Smooth muscle cell of the coronary artery (primary cell): ENCODE data around the gene ACMSD. TPM values are rescaled to one million over a fixed set of nuclear protein-coding genes. Genes with fewer than 3 reads are reported as not detected.

Experiments used
- total RNA-seq: library from RNA; depleted of rRNA; stranded (reverse); fragments of >200 nt; gene quantifications from 2 replicates; pipeline ENCODE4 v1.2.3, GENCODE V29; 2014; ENCODE audit warnings: low replicate concordance

Gene ACMSD
- not detected in 2 replicates for total RNA-seq

DNA sequence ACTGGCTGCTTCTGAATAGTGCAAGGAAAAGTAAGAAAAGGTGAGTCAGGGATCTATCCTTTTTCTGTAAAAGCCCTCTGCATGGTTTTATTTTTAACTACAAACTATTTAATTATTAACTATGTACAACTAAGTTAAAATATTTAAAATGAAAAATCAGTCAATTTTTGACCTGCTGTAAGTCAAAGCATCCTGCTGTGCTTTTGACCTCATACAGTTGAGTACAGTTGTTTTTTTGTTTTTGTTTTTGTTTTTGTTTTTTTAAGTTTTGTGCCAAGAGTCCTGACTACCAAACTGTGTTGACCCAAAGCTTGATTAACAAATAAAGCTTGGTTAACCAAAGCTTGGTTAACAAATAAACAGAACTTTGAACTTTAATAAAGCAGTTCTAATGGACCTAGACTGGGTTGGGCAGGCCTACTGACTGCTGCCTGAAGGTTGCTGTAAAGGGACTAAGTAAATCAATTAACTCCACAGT, at the start of gene ACMSD:
ACMSD (plus strand) TSS at position 474 of the 478 bp plus-strand sequence. CDS start 67 bp downstream, outside the sequence.

DNA sequence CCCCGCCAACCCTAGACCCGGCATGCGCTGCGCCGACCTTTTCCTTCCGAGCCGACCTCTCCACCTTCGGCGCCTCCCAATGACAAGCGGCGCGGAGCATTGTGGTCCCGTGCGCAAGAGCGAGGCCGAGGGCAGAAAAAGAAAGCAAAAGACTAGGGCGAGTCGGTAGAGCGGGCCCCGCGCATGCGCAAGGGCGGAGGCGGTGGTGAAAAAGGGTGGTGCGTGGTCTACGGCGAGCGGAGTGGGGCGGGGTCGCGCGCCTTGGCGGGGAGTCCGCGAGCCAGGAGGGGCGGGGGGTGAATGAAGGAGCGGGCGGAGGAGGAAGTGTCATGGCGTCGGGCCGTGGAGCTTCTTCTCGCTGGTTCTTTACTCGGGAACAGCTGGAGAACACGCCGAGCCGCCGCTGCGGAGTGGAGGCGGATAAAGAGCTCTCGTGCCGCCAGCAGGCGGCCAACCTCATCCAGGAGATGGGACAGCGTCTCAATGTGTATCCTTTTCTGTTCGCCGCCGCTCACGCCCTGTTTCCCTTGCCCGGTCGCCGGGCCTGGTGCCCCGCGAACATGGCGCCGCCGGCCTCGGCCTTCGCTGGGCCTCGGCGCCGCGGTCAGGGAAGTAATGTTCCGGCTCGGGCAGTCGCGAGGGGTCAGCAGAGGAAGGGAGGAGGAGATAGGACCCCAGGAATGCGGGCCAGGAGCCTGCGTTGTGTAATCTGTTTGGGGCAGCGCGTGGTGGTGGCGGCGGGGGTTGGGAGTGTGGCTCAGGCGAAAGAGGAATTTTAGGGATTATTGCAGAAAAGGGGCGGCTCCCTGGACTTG, 80.3 kb downstream of the ACMSD start, which contains the start of gene CCNT2:
CCNT2 (plus strand) TSS at position 297 of the 815 bp plus-strand sequence; CDS start at position 330, 33 bp downstream.

Other genes starting within 250 kb of the ACMSD start
- 0.08 TPM in 1 of 2 replicates, not detected in the other for gene TMEM163, start 119.6 kb upstream of the ACMSD start, total RNA-seq
- 20.2 and 22.7 TPM in 2 replicates for gene CCNT2, start 80.2 kb downstream of the ACMSD start, total RNA-seq
- not detected in 2 replicates for gene MAP3K19, start 208.8 kb downstream of the ACMSD start, total RNA-seq
- gene RAB3GAP1, start 213.7 kb downstream of the ACMSD start, total RNA-seq: 56.1 and 69.9 TPM in 2 replicates